Tibial nerve (tissue), 4 donors: Measurements from ENCODE around the gene CASP3.

Experiments
- EP300 ChIP-seq, 2 donors: sonication (generic); formaldehyde crosslinking; IDR thresholded peaks; one replicate each; pipeline ENCODE4 v1.6.1; 2017; ENCODE audit warnings: antibody characterized with exemption in 2 of 2, mild to moderate bottlenecking in 1 of 2
- TF ChIP-seq, protein P1 (sequence below), 5 experiments: fragments of 200-600 bp in 3 of 5; fragments of 450-650 bp in 2 of 5; sonication (generic) in 3 of 5; IDR thresholded peaks; one replicate each; pipeline ENCODE4 v1.5.1; 2016 to 2019; ENCODE audit warnings: antibody characterized with exemption in 5 of 5, mild to moderate bottlenecking in 3 of 5, moderate library complexity in 2 of 5

DNA sequence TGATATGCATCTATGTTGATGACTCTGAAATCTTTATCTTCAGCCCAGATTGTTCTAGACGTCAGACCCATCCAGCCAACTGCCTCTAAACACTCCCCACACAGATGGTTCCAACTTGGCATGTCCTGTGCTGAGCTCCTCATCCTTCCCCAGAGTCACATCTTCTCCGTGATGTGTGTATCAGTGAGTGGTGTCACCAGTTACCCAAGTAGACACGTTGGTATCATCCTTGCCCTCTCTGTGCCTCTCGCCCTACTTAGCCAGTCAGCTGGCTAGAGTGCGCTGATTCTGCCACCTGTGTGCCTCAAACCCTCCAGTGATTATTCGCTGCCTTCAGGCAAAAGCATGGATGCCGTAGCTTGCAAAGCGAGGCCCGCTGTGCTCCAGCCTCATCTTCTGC is 18.8 kb upstream of the CASP3 start:
- TF ChIP-seq, protein P1, sequence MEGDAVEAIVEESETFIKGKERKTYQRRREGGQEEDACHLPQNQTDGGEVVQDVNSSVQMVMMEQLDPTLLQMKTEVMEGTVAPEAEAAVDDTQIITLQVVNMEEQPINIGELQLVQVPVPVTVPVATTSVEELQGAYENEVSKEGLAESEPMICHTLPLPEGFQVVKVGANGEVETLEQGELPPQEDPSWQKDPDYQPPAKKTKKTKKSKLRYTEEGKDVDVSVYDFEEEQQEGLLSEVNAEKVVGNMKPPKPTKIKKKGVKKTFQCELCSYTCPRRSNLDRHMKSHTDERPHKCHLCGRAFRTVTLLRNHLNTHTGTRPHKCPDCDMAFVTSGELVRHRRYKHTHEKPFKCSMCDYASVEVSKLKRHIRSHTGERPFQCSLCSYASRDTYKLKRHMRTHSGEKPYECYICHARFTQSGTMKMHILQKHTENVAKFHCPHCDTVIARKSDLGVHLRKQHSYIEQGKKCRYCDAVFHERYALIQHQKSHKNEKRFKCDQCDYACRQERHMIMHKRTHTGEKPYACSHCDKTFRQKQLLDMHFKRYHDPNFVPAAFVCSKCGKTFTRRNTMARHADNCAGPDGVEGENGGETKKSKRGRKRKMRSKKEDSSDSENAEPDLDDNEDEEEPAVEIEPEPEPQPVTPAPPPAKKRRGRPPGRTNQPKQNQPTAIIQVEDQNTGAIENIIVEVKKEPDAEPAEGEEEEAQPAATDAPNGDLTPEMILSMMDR (IDR thresholded peaks at IDR 0.05) = no peak
- TF ChIP-seq EP300 (IDR thresholded peaks at IDR 0.05) = no peak
